Measurements from ENCODE around the gene UBA1.

- TF ChIP-seq, protein P1, sequence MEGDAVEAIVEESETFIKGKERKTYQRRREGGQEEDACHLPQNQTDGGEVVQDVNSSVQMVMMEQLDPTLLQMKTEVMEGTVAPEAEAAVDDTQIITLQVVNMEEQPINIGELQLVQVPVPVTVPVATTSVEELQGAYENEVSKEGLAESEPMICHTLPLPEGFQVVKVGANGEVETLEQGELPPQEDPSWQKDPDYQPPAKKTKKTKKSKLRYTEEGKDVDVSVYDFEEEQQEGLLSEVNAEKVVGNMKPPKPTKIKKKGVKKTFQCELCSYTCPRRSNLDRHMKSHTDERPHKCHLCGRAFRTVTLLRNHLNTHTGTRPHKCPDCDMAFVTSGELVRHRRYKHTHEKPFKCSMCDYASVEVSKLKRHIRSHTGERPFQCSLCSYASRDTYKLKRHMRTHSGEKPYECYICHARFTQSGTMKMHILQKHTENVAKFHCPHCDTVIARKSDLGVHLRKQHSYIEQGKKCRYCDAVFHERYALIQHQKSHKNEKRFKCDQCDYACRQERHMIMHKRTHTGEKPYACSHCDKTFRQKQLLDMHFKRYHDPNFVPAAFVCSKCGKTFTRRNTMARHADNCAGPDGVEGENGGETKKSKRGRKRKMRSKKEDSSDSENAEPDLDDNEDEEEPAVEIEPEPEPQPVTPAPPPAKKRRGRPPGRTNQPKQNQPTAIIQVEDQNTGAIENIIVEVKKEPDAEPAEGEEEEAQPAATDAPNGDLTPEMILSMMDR (IDR thresholded peaks at IDR 0.05), result no peak
- no peak for TF ChIP-seq POLR2A (IDR thresholded peaks at IDR 0.05)
Observed at GRCh38 chrX:47226071-47226470, 32.4 kb downstream of the UBA1 start.

Data from uterus (tissue), 2 donors.